Suprapubic skin (tissue), 4 donors: ENCODE results near the gene ARHGEF6. TPM values are rescaled to one million over a fixed set of nuclear protein-coding genes. Genes with fewer than 3 reads are reported as not detected.

Experiments
- DNase-seq, 2 donors: peaks; one replicate each; pipeline ENCODE4 v3.0.0-alpha.2; 2019; ENCODE audit warnings: low spot score in 2 of 2
- H3K27ac ChIP-seq: fragments of 200-600 bp; sonication (generic); one replicate; pipeline ENCODE4 v1.5.1; 2019
- H3K27me3 ChIP-seq: fragments of 200-600 bp; sonication (generic); one replicate; pipeline ENCODE4 v1.5.1; 2019
- H3K36me3 ChIP-seq: fragments of 200-600 bp; sonication (generic); one replicate; pipeline ENCODE4 v1.5.1; 2019
- H3K4me1 ChIP-seq: fragments of 200-600 bp; sonication (generic); one replicate; pipeline ENCODE4 v1.5.1; 2019
- H3K4me3 ChIP-seq: fragments of 200-600 bp; sonication (generic); one replicate; pipeline ENCODE4 v1.5.1; 2019; ENCODE audit warnings: mild to moderate bottlenecking
- H3K9me3 ChIP-seq: fragments of 200-600 bp; sonication (generic); one replicate; pipeline ENCODE4 v1.5.1; 2019
- CTCF ChIP-seq, 2 donors: fragments of 200-600 bp in 1 of 2; fragments of 450-650 bp in 1 of 2; sonication (generic) in 1 of 2; IDR thresholded peaks; one replicate each; pipeline ENCODE4 v1.5.1; 2016 to 2019; ENCODE audit warnings: antibody characterized with exemption in 2 of 2, mild to moderate bottlenecking in 1 of 2, moderate library complexity in 1 of 2
- EP300 ChIP-seq: sonication (generic); formaldehyde crosslinking; IDR thresholded peaks from one replicate; pipeline ENCODE4 v1.6.1; 2017; ENCODE audit warnings: antibody characterized with exemption
- POLR2A ChIP-seq, 2 donors: fragments of 450-650 bp; IDR thresholded peaks; one replicate each; pipeline ENCODE4 v1.6.1; 2017; ENCODE audit warnings: antibody characterized with exemption in 2 of 2, mild to moderate bottlenecking in 2 of 2, moderate library complexity in 2 of 2
- POLR2AphosphoS5 ChIP-seq, 3 donors: sonication (generic); formaldehyde crosslinking; IDR thresholded peaks; one replicate each; pipeline ENCODE4 v1.6.1; 2017; ENCODE audit warnings: antibody characterized with exemption in 3 of 3
- WGBS: methylation state at CpG from one replicate; pipeline ENCODE4 v1.1.5; 2018; 5-methylcytosine and 5-hydroxymethylcytosine counted together
- total RNA-seq, 4 donors: library from RNA; depleted of rRNA; stranded (reverse); fragments of >200 nt; gene quantifications; one replicate each; pipeline ENCODE4 v1.1.0, GENCODE V29; 2016

The ARHGEF6 gene
- total RNA-seq, 4 donors from 2014 or later: 5.9 to 16.9 (median 7.2) TPM

DNA sequence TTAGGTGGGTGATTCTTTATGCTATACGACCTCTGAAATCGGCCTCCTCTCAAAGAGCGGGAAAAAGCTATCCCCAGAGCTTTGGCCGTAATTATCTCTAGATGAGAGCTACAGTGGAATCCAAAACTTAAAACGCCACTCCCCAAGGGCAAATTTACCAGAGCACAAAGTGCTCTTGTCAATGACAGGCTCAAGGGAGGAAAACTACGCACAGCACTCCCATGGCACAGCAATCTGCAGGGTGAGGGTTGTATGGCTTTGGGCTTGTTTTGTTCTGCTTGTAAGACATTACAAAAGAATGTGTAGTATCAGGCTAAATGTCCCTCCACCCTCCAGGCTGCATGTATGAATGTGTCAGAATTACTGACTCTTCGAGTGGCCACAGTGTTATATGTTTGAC, 44.0 kb downstream of the ARHGEF6 start:
- no peaks in the 10 kb centered on the region for H3K27me3 ChIP-seq
- no peaks in the 10 kb centered on the region for H3K36me3 ChIP-seq
- WGBS: 79% methylated on average over 7 of the region's 7 CpGs
- no peaks in the 10 kb centered on the region for H3K4me1 ChIP-seq
- no peak overlapping the region for H3K4me3 ChIP-seq
- no peak overlapping the region for H3K27ac ChIP-seq
- TF ChIP-seq EP300: no peak
- no peak for TF ChIP-seq POLR2A (IDR thresholded peaks at IDR 0.05)
- TF ChIP-seq CTCF (IDR thresholded peaks at IDR 0.05): no peak
- no peak for TF ChIP-seq POLR2AphosphoS5 (IDR thresholded peaks at IDR 0.05)
- no peaks in the 10 kb centered on the region for H3K9me3 ChIP-seq
- DNase-seq: no peak

- H3K4me1 ChIP-seq: no peaks in the 10 kb centered on the region
- H3K27me3 ChIP-seq: no peaks in the 10 kb centered on the region
- DNase-seq: no peak
- H3K9me3 ChIP-seq: no peaks in the 10 kb centered on the region
- WGBS: 80% methylated on average over 1 of the region's 1 CpG
- TF ChIP-seq CTCF (IDR thresholded peaks at IDR 0.05) (no peak), EP300 (no peak), POLR2AphosphoS5 (IDR thresholded peaks at IDR 0.05) (no peak), POLR2A (IDR thresholded peaks at IDR 0.05) (no peak)
- H3K27ac ChIP-seq: no peak overlapping the region
- no peak overlapping the region for H3K4me3 ChIP-seq
- H3K36me3 ChIP-seq: no peaks in the 10 kb centered on the region
These were observed 45.1 kb downstream of the ARHGEF6 start for GRCh38 chrX:136735601-136736000.

GRCh38 chrX:136733613-136734012, 47.1 kb downstream of the ARHGEF6 start:
- Histone ChIP-seq H3K27ac (no peak overlapping the region), H3K9me3 (no peaks in the 10 kb centered on the region), H3K27me3 (no peaks in the 10 kb centered on the region), H3K4me3 (no peak overlapping the region), H3K4me1 (no peaks in the 10 kb centered on the region), H3K36me3 (no peaks in the 10 kb centered on the region)
- TF ChIP-seq EP300: no peak
- WGBS: 69% methylated on average over 3 of the region's 3 CpGs
- no peak for DNase-seq

DNA sequence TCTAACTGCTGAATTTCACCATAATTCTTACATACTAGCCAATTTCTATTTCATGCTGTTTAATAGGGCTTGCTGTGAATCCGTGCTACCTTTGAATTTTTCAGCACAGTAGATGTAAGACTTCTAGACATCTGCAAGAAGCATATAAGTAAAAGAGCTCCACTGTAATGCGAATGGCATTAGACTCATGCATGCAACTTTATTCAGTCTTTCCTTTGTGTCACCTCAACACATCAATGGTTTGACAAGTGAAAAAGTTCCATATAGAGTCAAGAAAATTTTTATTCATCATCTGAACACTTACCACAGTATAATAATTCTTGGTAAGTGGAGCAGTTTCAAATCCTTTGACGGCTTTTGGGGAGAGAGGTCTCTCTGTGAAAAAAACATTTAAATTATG, 48.9 kb downstream of the ARHGEF6 start:
- no peak for DNase-seq
- Histone ChIP-seq H3K27ac (no peak overlapping the region), H3K27me3 (no peaks in the 10 kb centered on the region), H3K36me3 (no peaks in the 10 kb centered on the region), H3K4me3 (no peak overlapping the region), H3K9me3 (no peaks in the 10 kb centered on the region), H3K4me1 (no peaks in the 10 kb centered on the region)
- WGBS: 79% methylated on average over 3 of the region's 3 CpGs
- TF ChIP-seq EP300 (no peak), CTCF (IDR thresholded peaks at IDR 0.05) (no peak), POLR2A (IDR thresholded peaks at IDR 0.05) (no peak), POLR2AphosphoS5 (IDR thresholded peaks at IDR 0.05) (no peak)

DNA sequence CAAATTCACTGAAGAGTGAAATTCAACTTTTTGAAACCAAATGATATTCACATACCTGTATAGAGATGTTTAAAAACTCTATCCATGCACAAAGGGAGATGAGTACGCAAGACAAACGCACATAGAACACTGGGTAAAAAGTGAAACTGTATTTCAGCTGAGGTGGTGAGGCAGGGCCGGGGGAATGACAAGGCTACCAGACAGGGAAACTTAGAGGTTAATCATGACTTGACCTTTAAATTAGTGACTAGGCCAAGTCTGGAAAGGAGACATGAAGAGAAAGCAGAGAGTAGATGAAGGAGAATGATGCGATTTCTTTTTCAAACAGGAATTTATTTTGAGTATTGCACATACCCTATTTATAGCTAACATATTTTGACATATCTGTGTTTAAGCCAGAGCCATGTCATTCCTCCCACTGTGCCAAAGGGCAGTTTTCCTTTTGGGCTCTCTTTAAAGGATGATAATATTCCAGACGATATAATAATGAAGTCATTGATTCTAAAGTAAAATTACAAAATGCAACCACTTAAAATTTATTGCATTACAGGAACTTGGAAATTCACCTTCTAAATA, 49.4 kb downstream of the ARHGEF6 start:
- H3K9me3 ChIP-seq: no peaks in the 10 kb centered on the region
- no peak overlapping the region for H3K27ac ChIP-seq
- no peak for DNase-seq
- H3K4me3 ChIP-seq: no peak overlapping the region
- no peaks in the 10 kb centered on the region for H3K27me3 ChIP-seq
- no peaks in the 10 kb centered on the region for H3K36me3 ChIP-seq
- TF ChIP-seq EP300: no peak
- TF ChIP-seq POLR2AphosphoS5 (IDR thresholded peaks at IDR 0.05): no peak
- no peak for TF ChIP-seq CTCF (IDR thresholded peaks at IDR 0.05)
- no peak for TF ChIP-seq POLR2A (IDR thresholded peaks at IDR 0.05)
- H3K4me1 ChIP-seq: peaks cover 4% of the 10 kb centered on the region
- WGBS: 61% methylated on average over 5 of the region's 5 CpGs

DNA sequence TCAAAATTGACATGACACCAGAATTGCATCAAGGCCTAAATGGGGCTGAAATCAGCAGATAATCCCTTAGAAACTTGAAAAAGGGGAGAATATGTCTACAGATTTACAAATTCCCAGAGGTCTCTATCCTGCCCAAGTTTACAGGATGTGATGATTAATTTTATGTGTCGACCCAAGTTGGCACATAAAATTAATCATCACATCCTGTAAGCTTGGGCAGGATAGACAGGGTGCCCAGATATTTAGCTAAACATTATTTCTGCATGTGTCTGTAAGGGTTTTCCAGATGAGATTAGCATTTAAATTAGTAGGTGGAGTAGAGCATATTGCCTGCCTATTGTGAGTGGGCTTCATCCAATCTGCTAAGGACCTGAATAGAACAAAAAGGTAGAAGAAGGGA, 52.3 kb downstream of the ARHGEF6 start:
- Histone ChIP-seq H3K4me1 (peaks cover 10% of the 10 kb centered on the region), H3K27me3 (no peaks in the 10 kb centered on the region)
- TF ChIP-seq POLR2AphosphoS5 (IDR thresholded peaks at IDR 0.05) (no peak), POLR2A (IDR thresholded peaks at IDR 0.05) (no peak), CTCF (IDR thresholded peaks at IDR 0.05) (no peak), EP300 (no peak)

More for the DNA sequence above, 52.3 kb downstream of the ARHGEF6 start:
- H3K4me3 ChIP-seq: no peak overlapping the region
- H3K9me3 ChIP-seq: no peaks in the 10 kb centered on the region
- no peak overlapping the region for H3K27ac ChIP-seq
- WGBS: 70% methylated on average over 1 of the region's 1 CpG
- no peak for DNase-seq
- no peaks in the 10 kb centered on the region for H3K36me3 ChIP-seq
